Dedifferentiated amniotic fluid mesenchymal stem cell (primary cell): Measurements from ENCODE around the gene IL1RL2.

Experiments
- DNase-seq: peaks from one replicate; pipeline ENCODE4 v3.0.0-alpha.2; 2016; ENCODE audit errors: extremely low spot score

The IL1RL2 gene

GRCh38 chr2:102194609-102195268 lies 7.9 kb downstream of the IL1RL2 start:
- no peak for DNase-seq

- no peak for DNase-seq
Observed at GRCh38 chr2:102197389-102198137, 10.7 kb downstream of the IL1RL2 start.

GRCh38 chr2:102200539-102200938 lies 13.7 kb downstream of the IL1RL2 start:
- DNase-seq = no peak

GRCh38 chr2:102204638-102205037 lies 17.8 kb downstream of the IL1RL2 start:
- DNase-seq = no peak

GRCh38 chr2:102206666-102207341 lies 20.0 kb downstream of the IL1RL2 start:
- no peak for DNase-seq

- no peak for DNase-seq
Observed at GRCh38 chr2:102208774-102209173, 22.0 kb downstream of the IL1RL2 start.

GRCh38 chr2:102209474-102209873 lies 22.7 kb downstream of the IL1RL2 start:
- no peak for DNase-seq

GRCh38 chr2:102217032-102217431 lies 30.2 kb downstream of the IL1RL2 start:
- no peak for DNase-seq

- no peak for DNase-seq
Observed at GRCh38 chr2:102224824-102225739, 38.3 kb downstream of the IL1RL2 start.

GRCh38 chr2:102226171-102226570 lies 39.3 kb downstream of the IL1RL2 start:
- DNase-seq = no peak

GRCh38 chr2:102226612-102227391 lies 40.0 kb downstream of the IL1RL2 start:
- no peak for DNase-seq

- no peak for DNase-seq
Observed at GRCh38 chr2:102229141-102229769, 42.4 kb downstream of the IL1RL2 start.

GRCh38 chr2:102230410-102230909 lies 43.6 kb downstream of the IL1RL2 start:
- no peak for DNase-seq

GRCh38 chr2:102233132-102233884 lies 46.5 kb downstream of the IL1RL2 start:
- DNase-seq = no peak

- no peak for DNase-seq
Observed at GRCh38 chr2:102235042-102235473, 48.2 kb downstream of the IL1RL2 start.

GRCh38 chr2:102235491-102235890 lies 48.7 kb downstream of the IL1RL2 start:
- no peak for DNase-seq

GRCh38 chr2:102236132-102236531 lies 49.3 kb downstream of the IL1RL2 start:
- DNase-seq = no peak

GRCh38 chr2:102237176-102237575 lies 50.4 kb downstream of the IL1RL2 start:
- no peak for DNase-seq

GRCh38 chr2:102238039-102238756 lies 51.4 kb downstream of the IL1RL2 start:
- DNase-seq = no peak
